ENCODE data around the gene KY. TPM values are rescaled to one million over a fixed set of nuclear protein-coding genes. Genes with fewer than 3 reads are reported as not detected.

The KY gene
- total RNA-seq, 4 donors from 2014 or later = 4.0 to 5.2 TPM; not detected in 2

DNA sequence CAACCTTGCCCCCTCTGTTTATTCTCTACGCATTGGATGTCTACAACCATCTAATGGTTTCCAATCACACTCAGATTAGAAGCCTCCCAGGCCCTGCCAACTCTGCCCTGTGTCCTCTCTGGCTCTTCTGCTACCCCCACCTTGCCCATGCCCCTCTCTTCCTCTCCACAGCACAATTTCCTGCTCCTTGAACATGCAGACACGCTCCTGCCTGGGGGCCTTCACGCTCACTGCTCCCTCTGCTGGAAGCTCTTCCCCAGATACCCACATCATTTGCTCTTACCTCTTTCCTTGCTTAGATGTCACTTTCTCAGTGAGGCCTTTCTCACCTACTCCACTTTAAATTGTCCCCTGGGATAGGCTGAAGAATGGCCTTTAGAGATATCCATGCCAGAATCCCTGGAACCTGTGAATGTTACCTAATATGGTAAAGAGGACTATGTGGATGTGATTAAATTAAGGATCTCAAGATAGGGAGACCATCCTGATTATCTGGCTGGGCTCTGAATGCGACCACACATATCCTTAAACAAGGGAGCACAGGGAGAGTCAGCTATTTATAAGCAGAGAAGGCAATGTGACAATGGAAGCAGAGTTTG is 9.9 kb downstream of the KY start:
- TF ChIP-seq, protein P1, sequence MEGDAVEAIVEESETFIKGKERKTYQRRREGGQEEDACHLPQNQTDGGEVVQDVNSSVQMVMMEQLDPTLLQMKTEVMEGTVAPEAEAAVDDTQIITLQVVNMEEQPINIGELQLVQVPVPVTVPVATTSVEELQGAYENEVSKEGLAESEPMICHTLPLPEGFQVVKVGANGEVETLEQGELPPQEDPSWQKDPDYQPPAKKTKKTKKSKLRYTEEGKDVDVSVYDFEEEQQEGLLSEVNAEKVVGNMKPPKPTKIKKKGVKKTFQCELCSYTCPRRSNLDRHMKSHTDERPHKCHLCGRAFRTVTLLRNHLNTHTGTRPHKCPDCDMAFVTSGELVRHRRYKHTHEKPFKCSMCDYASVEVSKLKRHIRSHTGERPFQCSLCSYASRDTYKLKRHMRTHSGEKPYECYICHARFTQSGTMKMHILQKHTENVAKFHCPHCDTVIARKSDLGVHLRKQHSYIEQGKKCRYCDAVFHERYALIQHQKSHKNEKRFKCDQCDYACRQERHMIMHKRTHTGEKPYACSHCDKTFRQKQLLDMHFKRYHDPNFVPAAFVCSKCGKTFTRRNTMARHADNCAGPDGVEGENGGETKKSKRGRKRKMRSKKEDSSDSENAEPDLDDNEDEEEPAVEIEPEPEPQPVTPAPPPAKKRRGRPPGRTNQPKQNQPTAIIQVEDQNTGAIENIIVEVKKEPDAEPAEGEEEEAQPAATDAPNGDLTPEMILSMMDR (IDR thresholded peaks at IDR 0.05) = peak in 1 of 4 experiments; percentile 15
- TF ChIP-seq POLR2A (IDR thresholded peaks at IDR 0.05) = no peak
- H3K27me3 ChIP-seq = no peaks in the 10 kb centered on the region
- no peaks in the 10 kb centered on the region for H3K4me1 ChIP-seq
- no peak overlapping the region for H3K27ac ChIP-seq
- intact Hi-C loops (cut with DNase I; ENCODE audit: low total_unique reads) = no loop called here
- no peaks in the 10 kb centered on the region for H3K36me3 ChIP-seq
- no peaks in the 10 kb centered on the region for H3K9me3 ChIP-seq
- H3K4me3 ChIP-seq = no peak overlapping the region
- no peak for DNase-seq

DNA sequence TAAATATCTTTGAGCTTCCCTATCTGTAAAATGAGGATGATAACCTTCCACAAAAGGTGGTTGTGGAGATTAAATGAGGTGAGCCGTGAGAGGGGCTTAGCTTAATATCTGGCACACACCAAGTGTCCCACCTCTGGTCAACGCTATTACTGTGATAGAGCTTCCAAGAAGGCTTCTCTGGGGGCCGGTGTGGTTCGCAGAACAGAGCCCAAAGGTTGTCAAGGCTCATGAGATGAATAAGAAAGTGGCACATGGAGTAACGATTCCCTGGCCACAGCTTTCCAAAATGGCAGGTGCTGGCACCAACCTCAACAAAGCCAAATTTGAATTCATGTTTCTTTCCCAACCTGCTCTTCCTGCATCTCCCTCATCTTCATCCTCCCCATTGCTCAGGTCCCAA is 10.4 kb downstream of the KY start:
- H3K9me3 ChIP-seq = no peaks in the 10 kb centered on the region
- H3K36me3 ChIP-seq = no peaks in the 10 kb centered on the region
- TF ChIP-seq, protein P1 (IDR thresholded peaks at IDR 0.05) = no peak
- TF ChIP-seq POLR2A (IDR thresholded peaks at IDR 0.05) = no peak
- no peaks in the 10 kb centered on the region for H3K4me1 ChIP-seq
- no peak overlapping the region for H3K4me3 ChIP-seq
- H3K27me3 ChIP-seq = no peaks in the 10 kb centered on the region
- no peak overlapping the region for H3K27ac ChIP-seq
- no peak for DNase-seq
- intact Hi-C loops (cut with DNase I; ENCODE audit: low total_unique reads) = no loop called here

DNA sequence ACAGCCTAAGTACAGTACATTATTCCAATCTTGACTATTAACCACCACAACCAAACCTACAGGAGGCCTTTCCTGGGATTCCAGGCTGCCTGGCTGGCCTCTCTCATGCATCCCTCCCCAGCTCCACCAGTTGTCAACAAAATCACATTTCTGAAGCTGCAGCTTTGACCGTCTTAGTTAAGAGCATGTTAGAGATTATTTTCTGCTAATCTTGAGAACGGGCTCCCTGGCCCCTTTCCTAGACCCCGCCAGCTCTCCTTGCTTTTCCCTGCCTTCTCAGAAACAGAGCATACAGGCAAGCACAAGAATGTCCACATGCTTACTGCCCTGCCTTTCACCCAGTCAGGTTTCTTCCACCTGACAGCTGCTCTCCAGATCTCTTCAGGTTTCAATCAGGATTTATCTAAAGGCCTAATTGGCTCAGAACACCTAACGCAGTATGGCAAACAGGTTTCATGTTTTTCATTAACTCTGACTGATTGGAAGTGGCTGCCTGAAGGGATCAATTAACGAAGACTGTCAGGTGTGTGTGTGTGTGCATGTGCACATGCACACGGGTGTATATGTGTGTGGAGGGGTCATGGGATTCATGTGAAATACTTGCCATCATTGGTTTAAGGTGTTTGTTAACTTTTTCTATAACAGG is 12.3 kb downstream of the KY start:
- TF ChIP-seq, protein P1 (IDR thresholded peaks at IDR 0.05) = no peak
- no peak for TF ChIP-seq POLR2A (IDR thresholded peaks at IDR 0.05)
- intact Hi-C loops (cut with DNase I; ENCODE audit: low total_unique reads) = no loop called here
- no peak for DNase-seq
- H3K27ac ChIP-seq = no peak overlapping the region
- H3K36me3 ChIP-seq = no peaks in the 10 kb centered on the region
- no peaks in the 10 kb centered on the region for H3K9me3 ChIP-seq
- no peak overlapping the region for H3K4me3 ChIP-seq
- no peaks in the 10 kb centered on the region for H3K4me1 ChIP-seq
- no peaks in the 10 kb centered on the region for H3K27me3 ChIP-seq

DNA sequence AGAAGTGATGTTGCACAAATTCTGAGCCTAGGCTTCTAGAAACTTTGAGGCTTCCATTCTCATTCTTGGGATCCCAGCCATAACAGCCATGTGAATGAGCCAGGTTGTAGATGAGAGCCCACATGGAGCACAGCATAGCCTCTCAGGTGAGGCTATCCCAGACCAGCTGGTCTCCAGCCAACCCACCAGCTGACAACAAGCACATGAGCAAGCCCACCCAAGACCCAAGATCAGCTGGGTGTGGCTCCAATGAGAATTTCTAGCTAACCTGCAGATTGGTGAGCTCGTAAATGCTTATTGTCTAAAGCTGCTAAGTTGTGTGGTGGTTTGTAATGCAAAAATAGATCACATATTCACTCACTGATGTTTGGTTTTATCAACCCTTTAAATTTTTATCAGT is 14.4 kb downstream of the KY start:
- intact Hi-C loops (cut with DNase I; ENCODE audit: low total_unique reads) = no loop called here
- Histone ChIP-seq H3K27me3 (no peaks in the 10 kb centered on the region), H3K9me3 (no peaks in the 10 kb centered on the region), H3K36me3 (no peaks in the 10 kb centered on the region), H3K4me3 (no peak overlapping the region), H3K4me1 (no peaks in the 10 kb centered on the region), H3K27ac (no peak overlapping the region)
- no peak for DNase-seq
- TF ChIP-seq, protein P1 (IDR thresholded peaks at IDR 0.05) = no peak
- no peak for TF ChIP-seq POLR2A (IDR thresholded peaks at IDR 0.05)

DNA sequence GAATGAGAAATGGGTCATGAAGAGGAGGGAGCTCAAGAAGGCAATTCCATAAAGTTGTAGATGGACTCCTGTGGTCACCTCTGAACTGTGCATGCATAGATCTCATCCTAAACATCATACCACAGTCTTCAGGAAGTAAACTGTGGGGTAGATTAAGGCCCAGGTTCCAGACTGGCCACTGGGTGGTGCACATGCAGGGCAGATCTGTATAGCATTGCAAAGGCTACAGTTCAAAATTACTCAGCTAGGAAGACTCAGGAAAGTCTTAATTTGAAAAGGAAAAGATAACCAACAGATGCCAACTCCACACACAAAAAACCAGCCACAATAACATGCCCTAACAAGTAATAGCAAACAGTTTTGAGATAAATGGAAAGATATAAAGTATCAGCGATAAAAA is 20.3 kb downstream of the KY start:
- intact Hi-C loops (cut with DNase I; ENCODE audit: low total_unique reads) = no loop called here
- Histone ChIP-seq H3K27me3 (no peaks in the 10 kb centered on the region), H3K27ac (no peak overlapping the region), H3K36me3 (no peaks in the 10 kb centered on the region), H3K4me1 (no peaks in the 10 kb centered on the region), H3K9me3 (peaks cover 0 to 4% of the 10 kb centered on the region in 2 donors), H3K4me3 (no peak overlapping the region)
- DNase-seq = no peak
- TF ChIP-seq, protein P1 (IDR thresholded peaks at IDR 0.05) = no peak
- no peak for TF ChIP-seq POLR2A (IDR thresholded peaks at IDR 0.05)
